ENCODE results near the gene ZNF785.

- TF ChIP-seq SIN3A (IDR thresholded peaks at IDR 0.05; ENCODE audit: borderline replicate concordance, insufficient read depth, low read length): no peak
- TF ChIP-seq POLR2AphosphoS5 (IDR thresholded peaks at IDR 0.05; ENCODE audit: low read depth, low read length): no peak
- TF ChIP-seq REST (IDR thresholded peaks at IDR 0.05; ENCODE audit: insufficient read depth in 1 of 2, low read depth in 2 of 2, low read length in 2 of 2): no peak
- TF ChIP-seq FOXP2 (optimal IDR thresholded peaks at IDR 0.05; ENCODE audit: borderline replicate concordance, extremely low read depth, extremely low read length, insufficient read depth): no peak
These were observed 43.4 kb upstream of the ZNF785 start for GRCh38 chr16:30628628-30629540.

All from PFSK-1 (cell line).